Head of caudate nucleus (tissue), 42 donors: ENCODE results near the gene PTH2.

Experiments
- DNase-seq, 42 donors: peaks; one replicate each; pipeline versions ENCODE4 v3.0.0 to v3.0.0-alpha.2; 2020 to 2021; ENCODE audit warnings: mixed read lengths in 7 of 42
- intact Hi-C: fragments of 100-400 bp; cut with DNase I; formaldehyde crosslinking; loops from one replicate; pipeline ENCODE4 v1.15.0; 2022

Gene PTH2

DNA sequence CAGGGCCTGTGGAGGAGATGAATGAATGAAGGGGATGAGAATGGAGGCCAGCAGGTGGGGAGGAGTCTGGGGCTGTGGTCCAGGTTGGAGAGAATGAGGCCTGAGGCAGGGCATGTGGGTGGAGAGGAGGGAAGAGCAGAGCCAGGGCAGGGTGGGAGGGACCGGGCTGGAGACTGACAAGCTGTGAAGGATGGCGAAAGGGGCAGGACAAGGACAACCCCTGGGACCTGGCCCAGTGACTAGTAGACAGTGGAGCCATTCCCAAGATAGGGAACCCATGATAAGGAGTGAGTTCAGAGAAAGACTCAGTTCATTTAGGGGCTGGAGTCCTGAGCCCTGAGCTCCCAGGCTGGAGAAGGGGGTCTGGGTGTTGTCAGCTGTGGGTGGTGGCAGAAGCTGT, 3.0 kb downstream of the PTH2 start:
- intact Hi-C loops: no loop called here
- no peak for DNase-seq

DNA sequence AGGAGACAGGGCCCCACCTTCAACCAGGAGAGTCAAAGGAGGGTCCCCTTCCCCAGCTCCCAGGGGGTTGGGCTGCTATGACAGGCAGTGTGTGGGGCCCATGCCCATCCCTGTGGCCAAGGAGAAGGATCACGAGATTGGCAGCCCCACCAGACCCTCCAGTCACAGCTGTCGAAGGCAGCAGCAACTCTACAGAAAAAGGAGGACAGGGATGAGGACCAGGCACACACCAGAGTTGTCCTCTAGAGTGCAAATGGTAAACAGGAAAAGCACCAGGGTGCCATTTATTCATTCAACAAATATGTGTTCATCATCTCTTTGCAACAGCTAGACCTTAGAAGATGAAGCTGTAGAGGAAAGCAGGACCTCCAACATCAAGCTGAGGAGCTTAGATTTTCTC, 4.1 kb downstream of the PTH2 start:
- no peak for DNase-seq
- intact Hi-C loops: no loop called here

- intact Hi-C loops: no loop called here
- no peak for DNase-seq
These were observed 4.7 kb downstream of the PTH2 start for GRCh38 chr19:49418511-49418910.

DNA sequence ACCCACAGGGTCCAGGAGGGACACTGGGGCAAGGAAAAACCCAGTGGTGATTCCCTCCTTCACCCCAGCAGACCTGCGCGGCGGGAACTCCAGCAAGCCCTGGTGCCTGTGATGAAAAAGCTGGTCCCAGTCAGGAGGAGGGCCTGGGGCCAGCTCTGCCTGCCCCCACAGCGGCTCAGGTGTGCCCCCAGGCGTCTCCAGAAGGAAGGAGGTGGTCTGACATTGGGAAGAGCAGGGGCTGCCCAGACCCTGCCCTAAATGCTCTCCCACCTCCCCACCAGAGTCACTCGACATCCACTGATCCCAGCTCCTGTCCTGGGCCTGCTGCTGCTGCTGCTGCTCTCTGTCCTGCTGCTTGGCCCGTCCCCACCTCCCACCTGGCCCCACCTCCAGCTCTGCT, 6.2 kb downstream of the PTH2 start:
- intact Hi-C loops: no loop called here
- no peak for DNase-seq

- DNase-seq: no peak
- intact Hi-C loops: no loop called here
These were observed 7.4 kb downstream of the PTH2 start for GRCh38 chr19:49415810-49416200.

- no peak for DNase-seq
- intact Hi-C loops: no loop called here
These were observed 8.0 kb downstream of the PTH2 start for GRCh38 chr19:49415102-49415809.

DNA sequence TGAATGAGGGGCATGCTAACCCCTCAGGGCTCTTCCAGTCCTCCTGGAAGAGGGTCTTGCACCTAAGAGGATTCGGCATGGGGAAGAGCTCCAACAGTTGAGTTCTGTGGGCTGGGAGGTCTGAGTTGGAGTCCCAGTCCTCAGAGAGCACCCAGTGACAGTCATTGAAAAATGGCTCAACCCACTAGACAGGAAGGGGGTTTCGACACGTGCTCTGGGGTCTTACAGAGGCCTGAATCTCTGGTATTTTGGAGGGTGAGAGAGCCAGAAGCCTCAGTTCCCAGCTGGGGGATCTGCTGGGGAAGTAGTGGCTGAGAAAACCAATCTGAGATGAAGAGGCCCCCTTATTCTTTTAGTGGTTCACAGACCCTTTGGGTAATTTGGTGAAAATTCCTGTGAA, 9.0 kb downstream of the PTH2 start:
- no peak for DNase-seq
- intact Hi-C loops: no loop called here

- DNase-seq: no peak
- intact Hi-C loops: no loop called here
These were observed 9.9 kb downstream of the PTH2 start for GRCh38 chr19:49413348-49413747.

DNA sequence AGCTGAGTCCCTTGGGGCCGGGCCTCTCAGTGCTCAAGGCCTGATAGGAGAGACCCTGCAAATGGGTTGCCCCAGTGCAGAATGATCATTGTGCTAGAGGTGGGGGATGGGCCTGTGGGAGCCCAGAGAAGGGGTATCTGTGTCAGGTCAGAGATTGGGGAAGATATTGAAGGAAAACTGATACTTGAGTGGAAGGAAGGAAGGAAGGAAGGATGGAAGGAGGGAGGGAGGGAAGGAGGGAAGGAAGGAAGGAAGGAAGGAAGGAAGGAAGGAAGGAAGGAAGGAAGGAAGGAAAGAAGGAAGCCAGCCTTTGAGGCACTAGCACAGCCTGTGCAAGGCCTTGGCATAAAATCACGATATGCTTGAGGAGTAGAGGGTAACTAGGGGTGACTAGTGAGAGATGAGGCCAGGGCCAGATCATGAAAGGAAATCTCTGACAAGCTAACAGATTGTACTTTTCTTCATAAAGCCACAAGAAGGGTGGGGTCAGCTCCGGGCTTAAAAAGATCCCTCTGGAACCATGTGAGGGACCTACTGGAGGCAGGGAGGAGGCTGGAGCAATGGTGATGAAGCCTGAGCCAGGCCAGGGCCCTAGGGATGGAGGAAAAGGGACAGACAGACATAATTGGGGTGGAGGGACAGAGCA, 11.4 kb downstream of the PTH2 start:
- intact Hi-C loops: no loop called here
- DNase-seq: no peak

- intact Hi-C loops: no loop called here
- no peak for DNase-seq
These were observed 13.7 kb downstream of the PTH2 start for GRCh38 chr19:49409441-49410029.

- intact Hi-C loops: no loop called here
- no peak for DNase-seq
These were observed 14.3 kb downstream of the PTH2 start for GRCh38 chr19:49408816-49409440.

GRCh38 chr19:49407482-49408015, 15.7 kb downstream of the PTH2 start:
- intact Hi-C loops: no loop called here
- no peak for DNase-seq

GRCh38 chr19:49407079-49407478, 16.2 kb downstream of the PTH2 start:
- intact Hi-C loops: no loop called here
- DNase-seq: no peak

GRCh38 chr19:49403404-49404187, 19.6 kb downstream of the PTH2 start:
- DNase-seq: no peak
- intact Hi-C loops: no loop called here

GRCh38 chr19:49400029-49400428, 23.2 kb downstream of the PTH2 start:
- intact Hi-C loops: no loop called here
- no peak for DNase-seq

DNA sequence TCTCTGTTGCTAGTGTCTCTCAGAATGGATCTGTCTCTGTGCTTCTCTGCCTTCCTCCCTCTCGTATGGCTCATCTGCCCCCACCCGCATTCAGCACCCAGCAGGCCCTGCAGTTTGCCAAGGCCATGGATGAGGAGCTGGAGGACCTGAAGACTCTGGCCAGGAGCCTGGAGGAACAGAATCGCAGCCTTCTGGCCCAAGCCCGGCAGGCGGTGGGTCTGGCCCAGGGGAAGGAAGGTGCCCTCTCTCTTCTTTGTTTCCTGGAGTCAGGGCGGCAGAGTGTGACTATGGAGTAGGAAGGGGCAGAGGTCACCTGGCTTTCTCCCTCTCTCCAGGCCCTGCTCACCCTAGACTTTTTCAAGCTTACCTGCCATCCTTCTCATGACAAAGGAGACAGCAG, 24.3 kb downstream of the PTH2 start:
- no peak for DNase-seq
- intact Hi-C loops: no loop called here

GRCh38 chr19:49398001-49398615, 25.1 kb downstream of the PTH2 start:
- intact Hi-C loops: no loop called here
- no peak for DNase-seq

DNA sequence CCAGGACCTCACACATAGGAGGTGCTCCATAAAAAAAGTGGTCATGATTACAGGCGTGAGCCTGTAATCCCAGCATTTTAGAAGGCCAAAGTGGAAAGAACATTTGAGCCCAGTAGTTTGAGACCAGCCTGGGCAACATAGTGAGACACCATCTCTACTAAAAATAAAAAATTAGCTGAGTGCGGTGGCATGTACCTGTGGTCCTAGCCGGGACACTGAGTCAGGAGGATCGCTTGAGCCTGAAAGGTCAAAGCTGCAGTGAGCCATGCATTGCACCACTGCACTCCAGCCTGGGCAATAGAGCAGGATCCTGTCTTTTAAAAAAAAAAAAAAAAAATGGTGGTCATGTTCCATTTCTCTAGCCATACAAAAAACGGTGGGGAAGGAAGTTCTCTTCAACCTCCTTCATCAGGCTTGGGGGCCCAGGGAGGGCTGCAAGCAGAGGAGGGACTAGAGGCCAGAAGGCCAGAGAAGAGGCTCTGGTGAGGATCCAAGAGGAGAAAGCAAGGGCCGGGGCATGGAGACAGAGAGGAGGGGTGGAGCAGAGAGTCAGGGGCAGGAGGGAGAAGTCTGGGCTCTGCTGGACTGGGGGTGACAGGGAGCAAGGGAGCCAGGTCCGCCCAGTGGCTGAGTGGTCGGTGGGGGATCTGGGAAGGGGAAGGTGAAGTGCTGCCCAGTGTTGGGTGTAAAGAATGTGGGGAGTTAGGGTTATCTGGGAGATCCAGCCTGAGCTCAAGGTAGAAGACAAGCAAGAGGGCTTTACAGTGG, 26.3 kb downstream of the PTH2 start:
- DNase-seq: no peak
- intact Hi-C loops: no loop called here
